Peyer's patch (tissue), 4 donors: ENCODE data around the gene SORBS2.

Experiments used
- POLR2A ChIP-seq, 2 donors: fragments of 450-650 bp; IDR thresholded peaks; one replicate each; pipeline ENCODE4 v1.5.1; 2017; ENCODE audit warnings: antibody characterized with exemption in 2 of 2, mild to moderate bottlenecking in 2 of 2, moderate library complexity in 2 of 2
- TF ChIP-seq, protein P1 (sequence below), 6 experiments: fragments of 450-650 bp in 4 of 6; fragments of 200-600 bp in 2 of 6; sonication (generic) in 1 of 6; IDR thresholded peaks; one replicate each; pipeline ENCODE4 v1.5.1; 2017 to 2019; ENCODE audit warnings: antibody characterized with exemption in 6 of 6, mild to moderate bottlenecking in 3 of 6, moderate library complexity in 1 of 6

DNA sequence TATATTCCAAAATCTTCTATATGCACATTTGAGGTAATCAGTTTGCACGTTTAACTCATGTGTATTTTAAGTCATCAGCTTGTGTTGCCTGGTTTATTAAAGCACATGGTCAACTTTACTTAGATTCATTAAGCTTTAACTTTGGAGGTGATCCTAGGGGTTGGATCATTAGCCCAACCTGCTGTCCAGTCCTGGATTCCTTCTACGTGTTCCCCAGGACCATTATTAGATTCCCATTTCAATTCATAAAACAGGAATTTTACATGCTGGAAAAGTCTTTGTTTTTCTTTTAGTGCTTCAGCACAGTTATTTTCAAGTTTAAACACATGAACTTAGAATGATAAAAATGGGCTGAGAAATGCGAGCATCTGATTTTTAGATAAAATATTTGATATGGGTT, 132.5 kb downstream of the SORBS2 start:
- TF ChIP-seq, protein P1, sequence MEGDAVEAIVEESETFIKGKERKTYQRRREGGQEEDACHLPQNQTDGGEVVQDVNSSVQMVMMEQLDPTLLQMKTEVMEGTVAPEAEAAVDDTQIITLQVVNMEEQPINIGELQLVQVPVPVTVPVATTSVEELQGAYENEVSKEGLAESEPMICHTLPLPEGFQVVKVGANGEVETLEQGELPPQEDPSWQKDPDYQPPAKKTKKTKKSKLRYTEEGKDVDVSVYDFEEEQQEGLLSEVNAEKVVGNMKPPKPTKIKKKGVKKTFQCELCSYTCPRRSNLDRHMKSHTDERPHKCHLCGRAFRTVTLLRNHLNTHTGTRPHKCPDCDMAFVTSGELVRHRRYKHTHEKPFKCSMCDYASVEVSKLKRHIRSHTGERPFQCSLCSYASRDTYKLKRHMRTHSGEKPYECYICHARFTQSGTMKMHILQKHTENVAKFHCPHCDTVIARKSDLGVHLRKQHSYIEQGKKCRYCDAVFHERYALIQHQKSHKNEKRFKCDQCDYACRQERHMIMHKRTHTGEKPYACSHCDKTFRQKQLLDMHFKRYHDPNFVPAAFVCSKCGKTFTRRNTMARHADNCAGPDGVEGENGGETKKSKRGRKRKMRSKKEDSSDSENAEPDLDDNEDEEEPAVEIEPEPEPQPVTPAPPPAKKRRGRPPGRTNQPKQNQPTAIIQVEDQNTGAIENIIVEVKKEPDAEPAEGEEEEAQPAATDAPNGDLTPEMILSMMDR (IDR thresholded peaks at IDR 0.05), result no peak
- no peak for TF ChIP-seq POLR2A (IDR thresholded peaks at IDR 0.05)
